ENCODE results near the gene CARD16.
"Not testable (repeated sequence)": the region's sequence is repeated elsewhere in the genome, so short reads cannot be mapped to it uniquely, and the experiment has no call there.

CARD16 gene

GRCh38 chr11:105049481-105049880 is 4.3 kb upstream of the CARD16 start:
- no peak for DNase-seq (ENCODE audit: low spot score)

GRCh38 chr11:105046898-105047579 is 1.9 kb upstream of the CARD16 start:
- no peak for DNase-seq (ENCODE audit: low spot score)

- no peak for DNase-seq (ENCODE audit: low spot score)
These were observed 651 bp upstream of the CARD16 start for GRCh38 chr11:105045676-105046296.

- DNase-seq (ENCODE audit: low spot score), result no peak
These were observed 3.0 kb downstream of the CARD16 start for GRCh38 chr11:105042178-105042577.

- no peak for DNase-seq (ENCODE audit: low spot score)
These were observed 4.4 kb downstream of the CARD16 start for GRCh38 chr11:105040703-105041102.

- peak; percentile 31 for DNase-seq (ENCODE audit: low spot score)
These were observed 10.1 kb downstream of the CARD16 start, which contains the start of gene CASP1 for GRCh38 chr11:105034813-105035620. Gene CASP1, minus strand, starts transcription at chr11:105035144. Its CDS starts 31 bp downstream, at chr11:105035113.

- DNase-seq (ENCODE audit: low spot score), result not testable (repeated sequence)
These were observed 10.7 kb downstream of the CARD16 start for GRCh38 chr11:105034388-105034787.

GRCh38 chr11:105033781-105034180 is 11.4 kb downstream of the CARD16 start:
- DNase-seq (ENCODE audit: low spot score), result no peak

GRCh38 chr11:105033343-105033742 is 11.8 kb downstream of the CARD16 start:
- DNase-seq (ENCODE audit: low spot score), result no peak

GRCh38 chr11:105032495-105032894 is 12.6 kb downstream of the CARD16 start:
- DNase-seq (ENCODE audit: low spot score), result no peak

- DNase-seq (ENCODE audit: low spot score), result no peak
These were observed 17.5 kb downstream of the CARD16 start for GRCh38 chr11:105027678-105028077.

- no peak for DNase-seq (ENCODE audit: low spot score)
These were observed 20.7 kb downstream of the CARD16 start for GRCh38 chr11:105024394-105024793.

- no peak for DNase-seq (ENCODE audit: low spot score)
These were observed 22.1 kb downstream of the CARD16 start, which contains the start of gene CASP5 for GRCh38 chr11:105023003-105023402. Gene CASP5, minus strand, starts transcription at chr11:105023168. Its CDS starts 32 bp downstream, at chr11:105023136.

GRCh38 chr11:105022527-105022926 is 22.6 kb downstream of the CARD16 start:
- no peak for DNase-seq (ENCODE audit: low spot score)

- DNase-seq (ENCODE audit: low spot score), result no peak
These were observed 37.7 kb downstream of the CARD16 start for GRCh38 chr11:105007463-105007862.

GRCh38 chr11:105005451-105005845 is 39.7 kb downstream of the CARD16 start:
- no peak for DNase-seq (ENCODE audit: low spot score)

- no peak for DNase-seq (ENCODE audit: low spot score)
These were observed 41.1 kb downstream of the CARD16 start for GRCh38 chr11:105004021-105004420.

GRCh38 chr11:105003151-105003550 is 42.0 kb downstream of the CARD16 start:
- no peak for DNase-seq (ENCODE audit: low spot score)

- peak; percentile 17 for DNase-seq (ENCODE audit: low spot score)
These were observed 44.3 kb downstream of the CARD16 start for GRCh38 chr11:105000797-105001196.

GRCh38 chr11:105000167-105000566 is 45.0 kb downstream of the CARD16 start:
- no peak for DNase-seq (ENCODE audit: low spot score)

- DNase-seq (ENCODE audit: low spot score), result no peak
These were observed 45.4 kb downstream of the CARD16 start for GRCh38 chr11:104999721-105000120.

- DNase-seq (ENCODE audit: low spot score), result no peak
These were observed 47.8 kb downstream of the CARD16 start for GRCh38 chr11:104997288-104997687.

- DNase-seq (ENCODE audit: low spot score), result no peak
These were observed 50.1 kb downstream of the CARD16 start for GRCh38 chr11:104995001-104995408.
